HS-5 (cell line): ENCODE measurements around the gene MEIKIN.

ENCODE experiments used
- DNase-seq: peaks from one replicate; pipeline ENCODE4 v3.0.0-alpha.2; 2012; ENCODE audit warnings: low read depth

Gene MEIKIN

GRCh38 chr5:131973089-131973712 is 27.7 kb upstream of the MEIKIN start:
- no peak for DNase-seq

GRCh38 chr5:131968396-131968954 is 23.0 kb upstream of the MEIKIN start:
- DNase-seq, result no peak

DNA sequence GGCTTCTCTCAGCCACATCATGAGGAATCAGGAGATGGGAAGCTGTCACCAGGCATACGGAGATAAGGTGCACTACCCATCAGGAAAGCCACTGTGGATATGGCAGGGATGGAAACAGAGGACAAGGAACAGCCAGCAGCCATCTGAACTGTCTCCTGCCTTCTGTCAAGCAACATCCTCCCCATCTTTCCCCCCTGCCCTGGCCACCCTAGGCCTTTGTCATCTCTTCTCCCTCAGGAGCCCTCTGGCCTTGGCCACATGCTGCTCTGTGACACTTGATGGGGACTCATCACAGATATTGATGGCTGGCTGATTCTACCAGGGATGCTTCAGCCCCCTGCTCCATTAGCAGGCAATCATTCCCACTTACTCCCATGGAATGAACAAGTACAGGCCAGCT is 21.1 kb upstream of the MEIKIN start:
- DNase-seq, result no peak

DNA sequence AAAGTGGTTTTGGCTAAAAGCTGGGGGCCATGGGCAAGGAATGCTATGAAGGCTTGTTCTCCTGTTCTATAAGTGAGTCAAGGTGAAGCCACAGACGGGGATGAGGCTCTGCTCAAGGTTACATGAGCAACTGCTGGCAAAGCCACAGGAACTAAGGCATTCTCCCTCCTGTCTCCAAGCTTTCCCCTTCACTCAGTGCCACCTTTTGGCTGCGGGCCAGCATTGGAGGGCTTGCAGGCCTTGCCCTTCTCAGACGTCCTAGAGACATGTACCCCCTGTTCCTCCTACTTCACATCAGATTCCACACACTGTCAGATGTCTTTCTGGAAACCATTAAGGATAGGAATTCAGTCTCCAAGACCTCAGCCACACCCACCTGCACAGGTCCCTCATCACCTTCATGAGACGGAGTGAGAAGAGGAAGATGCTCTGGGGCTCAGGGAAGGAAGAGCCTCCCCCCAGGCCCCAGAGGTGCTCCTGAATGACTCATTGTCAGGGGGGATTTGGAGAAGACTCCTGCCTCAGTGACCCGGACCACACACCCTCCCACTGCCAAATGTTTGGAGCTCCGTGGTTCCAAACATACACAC is 20.5 kb upstream of the MEIKIN start:
- no peak for DNase-seq

GRCh38 chr5:131959906-131960305 is 14.4 kb upstream of the MEIKIN start:
- DNase-seq, result no peak

DNA sequence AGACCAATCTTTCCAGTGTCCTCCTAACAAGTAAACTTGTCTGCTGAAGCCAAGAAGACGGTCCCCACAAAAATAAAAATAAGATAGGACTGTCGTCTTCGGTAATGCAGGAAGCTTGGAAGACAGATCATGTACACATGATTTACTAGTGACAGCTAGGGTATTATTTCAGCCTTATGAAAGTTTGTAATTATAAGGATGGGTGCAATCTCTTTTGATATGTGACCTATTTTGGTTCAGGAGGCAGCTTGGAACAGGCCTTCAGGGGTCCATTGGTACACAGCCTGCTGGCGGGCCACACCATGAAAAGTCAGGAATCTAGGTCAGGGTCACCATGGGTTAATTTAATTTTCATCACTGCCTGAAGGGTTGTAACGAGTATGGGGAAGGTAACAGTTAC is 13.7 kb upstream of the MEIKIN start:
- DNase-seq, result no peak

DNA sequence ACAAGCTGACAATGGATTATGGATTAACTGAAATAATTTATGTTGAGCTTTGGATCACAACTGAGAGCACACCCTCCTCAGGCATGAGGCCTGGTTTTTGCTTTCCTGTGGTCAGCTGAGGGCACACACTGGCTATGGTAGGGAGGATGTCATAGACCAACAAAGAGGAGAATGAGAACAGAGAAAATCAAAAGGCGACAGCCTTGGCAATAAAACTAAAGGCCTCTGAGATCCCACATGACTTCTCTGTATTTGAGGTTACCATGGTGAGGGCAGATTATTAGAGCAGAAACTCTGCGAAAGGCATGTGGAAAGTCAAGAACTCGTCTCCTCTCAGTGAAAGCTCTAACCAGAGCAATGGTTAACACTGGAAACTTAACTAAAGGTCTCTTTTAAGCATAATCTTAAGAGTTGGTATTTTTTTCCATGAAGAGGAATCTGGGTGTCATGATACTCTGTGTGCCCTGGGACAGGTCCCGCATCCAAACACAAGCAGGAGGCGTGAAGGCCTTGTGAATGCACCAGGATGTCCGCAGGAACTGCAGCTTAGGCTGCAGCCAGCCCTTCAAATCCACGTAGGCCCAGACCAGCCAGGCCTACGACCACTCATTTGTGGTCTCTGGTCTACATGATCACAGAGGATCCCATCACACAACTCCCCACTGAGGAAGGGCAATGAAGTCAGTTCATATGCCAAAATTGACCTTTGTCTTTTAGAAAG is 12.4 kb upstream of the MEIKIN start:
- DNase-seq, result no peak

DNA sequence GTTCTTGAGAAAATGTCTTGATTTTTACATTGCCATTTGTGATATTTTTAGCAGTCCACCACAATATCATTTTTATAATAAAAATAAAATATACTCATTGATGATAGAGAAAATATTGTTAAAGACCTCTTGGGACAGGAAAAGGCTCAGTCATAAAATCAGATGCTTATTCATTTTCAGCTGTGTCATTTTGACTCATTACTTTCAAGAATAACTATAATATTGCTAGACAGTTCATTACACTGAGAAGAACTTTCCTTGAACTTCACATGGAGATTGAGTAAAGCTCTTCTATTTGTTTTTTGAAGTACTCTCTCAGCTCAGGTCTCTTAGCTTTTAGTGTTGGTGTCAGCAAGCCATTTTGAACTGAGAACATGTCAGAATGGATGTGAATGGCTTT is 8.5 kb upstream of the MEIKIN start:
- no peak for DNase-seq

DNA sequence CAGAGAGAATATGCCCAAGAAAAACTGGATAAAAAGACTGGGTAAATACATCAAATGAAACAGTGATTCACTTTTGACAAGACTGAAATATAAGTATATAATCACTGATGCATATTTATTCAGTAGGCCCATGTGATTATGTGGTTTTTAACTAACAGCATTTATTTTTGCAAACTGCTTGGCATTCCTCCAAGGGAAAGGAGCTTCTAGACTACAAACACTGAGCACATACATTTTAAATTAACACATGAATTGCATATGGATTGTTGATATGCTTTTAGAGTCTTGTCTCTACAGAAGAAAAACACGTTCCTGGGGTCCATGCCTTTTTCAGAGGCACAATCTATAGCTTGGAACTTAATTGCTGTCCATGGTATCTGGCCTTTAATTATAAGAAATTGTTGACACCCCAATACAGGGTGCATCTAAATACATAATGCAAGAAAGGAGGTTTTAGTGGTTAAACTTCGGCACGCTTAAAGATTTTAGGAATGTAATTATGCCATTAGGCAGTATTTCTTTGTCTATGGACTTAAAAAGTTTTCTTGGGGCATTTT is 6.9 kb upstream of the MEIKIN start:
- no peak for DNase-seq

DNA sequence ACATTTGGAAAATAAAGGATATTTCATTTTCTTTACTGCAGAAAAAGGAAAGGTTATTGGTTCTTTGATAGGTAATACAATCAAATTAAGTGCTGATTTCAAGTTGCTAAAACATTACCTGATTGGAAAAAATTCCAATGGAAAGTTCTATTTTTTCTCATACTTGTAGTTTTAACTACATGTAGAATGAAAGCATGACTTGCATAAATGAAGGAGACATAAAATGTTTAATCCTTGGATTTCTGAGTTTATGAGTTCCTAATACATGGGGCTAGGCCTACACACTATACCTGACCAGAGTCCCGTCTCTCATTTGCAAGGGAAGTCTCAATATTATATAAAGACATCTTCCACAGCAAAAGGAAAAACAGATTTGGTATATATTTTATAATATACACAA is 5.2 kb upstream of the MEIKIN start:
- DNase-seq, result no peak

GRCh38 chr5:131947445-131947844 is 2.0 kb upstream of the MEIKIN start:
- no peak for DNase-seq

DNA sequence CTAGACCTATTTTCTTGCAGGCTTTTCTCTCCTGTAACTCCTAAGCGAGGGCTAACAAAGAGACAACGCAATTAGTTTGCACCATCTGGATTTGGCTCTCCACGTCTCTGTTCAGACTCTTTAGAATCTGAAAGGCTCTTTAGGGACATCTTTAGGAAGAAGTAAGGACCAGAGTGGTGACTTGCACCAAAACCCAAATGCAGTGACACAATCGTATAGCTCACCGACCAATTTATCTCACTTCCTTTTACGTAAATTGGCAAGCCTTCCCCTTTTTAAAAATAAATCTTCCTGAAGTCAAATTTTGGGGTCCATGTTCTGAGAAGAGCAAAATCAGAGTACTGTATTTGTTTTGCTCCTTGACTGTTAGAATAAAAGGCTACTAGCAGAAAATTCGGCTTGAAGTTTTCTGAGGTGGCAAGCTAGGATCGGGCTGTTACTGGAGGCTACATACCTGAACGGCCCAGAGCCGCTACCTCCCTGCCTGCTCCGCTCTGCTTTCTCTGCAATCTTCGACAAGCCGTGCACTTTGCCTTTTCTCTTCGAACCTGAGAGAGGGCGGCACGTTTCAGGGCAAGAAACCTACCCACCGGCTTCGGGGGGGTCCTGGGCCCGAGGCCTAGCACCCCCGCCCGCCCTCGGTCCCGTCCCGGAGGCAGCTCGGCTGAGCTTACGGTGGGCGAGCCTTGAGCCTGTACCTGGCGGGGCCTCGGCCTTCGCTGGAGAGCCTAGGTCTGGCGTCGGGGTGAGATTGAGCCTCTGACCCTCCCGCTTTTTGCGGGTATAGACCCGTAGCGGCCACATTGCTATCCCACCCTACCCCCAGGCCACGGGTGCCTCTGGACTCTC is 537 bp downstream of the MEIKIN start:
- DNase-seq, result no peak

DNA sequence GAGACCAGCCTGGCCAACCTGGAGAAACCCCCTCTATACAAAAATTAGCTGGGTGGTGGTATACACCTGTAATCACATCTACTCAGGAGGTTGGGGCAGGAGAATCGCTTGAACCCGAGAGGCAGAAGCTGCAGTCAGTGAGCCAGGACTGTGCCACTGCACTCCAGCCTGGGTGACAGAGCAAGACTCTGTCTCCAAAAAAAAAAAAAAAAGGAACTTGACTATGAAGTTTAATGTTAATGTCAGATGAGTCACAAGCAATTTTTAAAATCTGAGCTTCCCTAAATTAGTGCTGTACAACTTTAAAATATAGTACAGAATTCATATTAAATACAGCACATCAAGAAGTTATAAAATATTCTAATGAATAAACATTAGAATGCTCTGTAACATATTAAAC is 1.5 kb downstream of the MEIKIN start:
- no peak for DNase-seq

DNA sequence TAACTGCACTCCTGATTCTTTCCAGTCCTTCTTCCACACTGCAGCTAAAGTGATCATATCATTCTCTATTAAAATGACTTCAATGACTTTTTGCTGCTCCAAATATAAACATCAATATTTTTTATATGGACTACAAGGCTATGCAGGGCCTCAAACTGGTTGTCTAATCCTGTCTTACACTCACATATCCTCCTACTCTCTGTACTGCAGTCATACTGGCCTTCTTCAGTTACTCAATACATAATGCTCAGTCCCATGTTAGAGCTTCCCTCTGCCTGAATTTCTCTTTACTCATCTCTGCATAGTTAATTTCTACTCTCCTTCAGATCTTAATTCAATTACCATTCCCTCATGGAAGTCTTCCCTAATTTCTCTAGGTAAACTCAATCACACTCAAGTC is 3.4 kb downstream of the MEIKIN start:
- DNase-seq, result no peak

GRCh38 chr5:131939690-131940345 is 5.6 kb downstream of the MEIKIN start:
- no peak for DNase-seq

DNA sequence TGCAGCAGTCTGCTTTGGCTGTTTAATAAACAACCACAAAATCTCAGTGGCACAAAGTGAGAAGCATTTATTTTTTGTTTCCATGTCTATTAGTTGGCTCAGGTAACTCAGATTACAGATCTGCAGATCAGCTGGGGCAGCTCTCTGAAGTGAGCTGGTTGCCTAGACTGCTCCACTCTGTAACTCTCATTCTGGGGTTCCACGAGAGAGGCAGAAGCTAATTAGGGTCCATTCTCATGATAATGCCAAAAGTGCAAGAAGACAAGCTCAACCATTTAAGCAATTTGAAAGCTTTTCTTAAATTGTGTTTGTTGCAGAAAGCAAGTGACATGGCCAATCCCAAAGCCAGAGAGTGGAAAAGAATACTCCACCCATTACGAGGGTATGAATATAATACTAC is 13.2 kb downstream of the MEIKIN start:
- no peak for DNase-seq

DNA sequence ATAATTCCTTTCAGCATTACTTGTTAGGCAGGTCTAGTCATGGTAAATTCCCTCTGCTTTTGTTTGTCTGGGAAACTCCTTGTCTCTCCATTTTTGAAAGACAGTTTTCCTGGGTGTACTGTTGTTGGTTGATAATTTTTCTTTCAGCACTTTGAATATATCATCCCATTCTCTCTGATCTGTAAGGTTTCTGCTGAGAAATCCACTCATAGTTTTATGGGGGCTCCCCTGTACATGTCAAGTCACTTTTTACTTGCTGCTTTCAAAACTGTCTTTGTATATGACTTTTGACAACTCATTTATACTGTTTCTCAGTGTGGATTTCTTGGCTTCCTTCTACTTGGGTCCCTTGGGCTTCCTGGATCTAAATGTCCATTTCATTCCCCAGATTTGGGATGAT is 16.5 kb downstream of the MEIKIN start:
- DNase-seq, result no peak

DNA sequence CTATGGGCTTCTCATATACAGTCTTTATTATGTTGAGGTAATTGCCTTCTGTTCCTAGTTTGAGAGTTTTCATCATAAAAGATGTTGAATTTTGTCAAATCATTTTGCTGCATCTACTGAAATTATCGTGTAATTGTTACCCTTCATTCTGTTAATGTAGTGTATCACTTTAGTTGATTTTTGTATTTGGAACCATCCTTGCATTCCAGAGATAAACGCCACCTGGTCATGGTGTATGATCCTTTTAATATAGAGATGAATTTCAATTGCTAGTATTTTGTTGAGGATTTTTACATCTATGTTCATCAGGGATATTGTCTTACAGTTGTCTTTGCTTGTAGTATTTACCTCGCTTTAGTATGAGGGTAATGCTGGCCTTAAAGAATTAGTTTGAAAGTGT is 19.3 kb downstream of the MEIKIN start:
- DNase-seq, result no peak

GRCh38 chr5:131916481-131916880 is 29.0 kb downstream of the MEIKIN start:
- no peak for DNase-seq

DNA sequence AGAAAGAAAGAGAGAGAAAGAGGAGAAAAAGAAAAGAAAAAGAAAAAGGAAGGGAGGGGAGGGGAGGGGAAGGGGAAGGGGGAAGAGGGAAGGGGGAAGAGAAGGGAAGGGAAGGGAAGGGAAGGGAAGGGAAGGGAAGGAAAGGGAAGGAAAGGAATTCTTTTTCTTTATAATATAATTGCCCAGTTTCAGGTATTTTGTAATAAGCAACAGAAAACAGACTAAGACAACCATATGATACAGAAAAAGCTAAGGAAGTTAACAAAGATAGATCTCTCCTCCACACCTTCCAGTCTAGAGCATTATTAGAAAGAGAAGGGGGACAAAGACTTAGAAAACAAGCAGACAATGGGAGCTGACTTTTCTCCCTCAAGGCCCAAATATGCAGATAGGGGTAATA is 31.0 kb downstream of the MEIKIN start:
- no peak for DNase-seq

- no peak for DNase-seq
These were observed 31.9 kb downstream of the MEIKIN start for GRCh38 chr5:131913603-131914002.

DNA sequence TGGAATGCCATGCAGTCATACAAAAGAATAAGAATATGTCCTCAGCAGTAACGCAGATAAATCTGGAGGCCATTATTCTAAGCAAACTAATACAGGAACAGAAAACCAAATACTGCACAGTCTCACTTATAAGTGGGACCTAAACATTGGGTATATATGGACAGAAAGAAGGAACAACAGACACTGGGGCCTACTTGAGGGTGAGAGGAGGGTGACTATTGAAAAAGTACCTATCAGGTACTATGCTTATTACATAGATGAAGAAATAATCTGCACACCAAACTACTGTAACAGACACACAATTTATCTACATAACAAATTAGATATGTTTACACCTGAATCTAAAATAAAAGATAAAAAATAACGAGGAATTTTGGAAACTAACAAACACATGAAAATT is 38.8 kb downstream of the MEIKIN start:
- no peak for DNase-seq
